SU-DHL-6 (cell line): ENCODE data around the gene TMEM163.
"Not testable (repeated sequence)": the region's sequence is repeated elsewhere in the genome, so short reads cannot be mapped to it uniquely, and the experiment has no call there.

Source experiments
- H2AFZ ChIP-seq: fragments of 200-600 bp; sonication (generic); 2 replicates; pipeline ENCODE4 v1.6.1; 2014; ENCODE audit warnings: low read depth, mild to moderate bottlenecking, moderate library complexity, mixed read lengths, antibody characterized with exemption, low read length; ENCODE audit not compliant: severe bottlenecking
- H3F3A ChIP-seq: fragments of 200-600 bp; shearing (Covaris generic); 2 replicates; pipeline ENCODE4 v1.6.0; 2016; ENCODE audit warnings: antibody characterized with exemption, mild to moderate bottlenecking; ENCODE audit not compliant: insufficient read depth
- H3K27ac ChIP-seq: fragments of 200-600 bp; sonication (generic); 2 replicates; pipeline ENCODE4 v1.5.1; 2016; ENCODE audit warnings: low read depth, mild to moderate bottlenecking, low read length, moderate library complexity, mixed read lengths
- H3K27me3 ChIP-seq: fragments of 200-600 bp; sonication (generic), shearing (Covaris generic); 2 replicates; pipeline ENCODE4 v1.6.0; 2014; ENCODE audit warnings: mild to moderate bottlenecking, low read length
- H3K36me3 ChIP-seq: fragments of 200-600 bp; sonication (generic); 2 replicates; pipeline ENCODE4 v1.6.1; 2014; ENCODE audit warnings: mild to moderate bottlenecking, low read length, mixed read lengths
- H3K4me2 ChIP-seq: fragments of 300-600, 200-600 bp; shearing (Covaris generic), sonication (generic); 2 replicates; pipeline ENCODE4 v1.6.0; 2014; ENCODE audit warnings: low read length, low read depth, mild to moderate bottlenecking; ENCODE audit not compliant: poor library complexity, severe bottlenecking
- H3K4me3 ChIP-seq: fragments of 200-600 bp; sonication (generic); 2 replicates; pipeline ENCODE4 v1.5.1; 2014; ENCODE audit warnings: antibody characterized with exemption, low read length, mild to moderate bottlenecking, mixed read lengths; ENCODE audit not compliant: insufficient read depth, poor library complexity, severe bottlenecking
- H3K79me2 ChIP-seq: fragments of 200-600 bp; sonication (generic); 2 replicates; pipeline ENCODE4 v1.6.1; 2014; ENCODE audit warnings: mild to moderate bottlenecking, low read length, moderate library complexity; ENCODE audit not compliant: insufficient read depth
- H3K9ac ChIP-seq: fragments of 200-600 bp; sonication (generic); 2 replicates; pipeline ENCODE4 v1.7.0; 2014; ENCODE audit warnings: mild to moderate bottlenecking, low read length
- H3K9me2 ChIP-seq: fragments of 200-600 bp; sonication (generic); replicated peaks from 2 replicates; pipeline ENCODE4 v1.6.1; 2014; ENCODE audit warnings: low read length; ENCODE audit not compliant: insufficient read depth
- H3K9me3 ChIP-seq: fragments of 200-600 bp; sonication (generic); 2 replicates; pipeline ENCODE4 v1.6.1; 2014; ENCODE audit warnings: low read length, mixed read lengths; ENCODE audit not compliant: insufficient read depth
- H4K20me1 ChIP-seq: fragments of 200-600 bp; sonication (generic); 2 replicates; pipeline ENCODE4 v1.6.1; 2014; ENCODE audit warnings: low read depth, mild to moderate bottlenecking, antibody characterized with exemption, low read length, moderate library complexity, mixed read lengths
- CTCF ChIP-seq: fragments of 200-600 bp; sonication (generic); IDR thresholded peaks from one replicate; pipeline ENCODE4 v1.5.1; 2017; ENCODE audit warnings: antibody characterized with exemption, mild to moderate bottlenecking, low read length, moderate library complexity; ENCODE audit not compliant: insufficient read depth, poor library complexity, severe bottlenecking
- EZH2phosphoT487 ChIP-seq: fragments of 200-600 bp; sonication (generic), shearing (Covaris generic); conservative IDR thresholded peaks from 2 replicates; pipeline ENCODE4 v1.6.1; 2018; ENCODE audit warnings: mild to moderate bottlenecking, antibody characterized with exemption, low read length, moderate library complexity, mixed read lengths

TMEM163 gene

DNA sequence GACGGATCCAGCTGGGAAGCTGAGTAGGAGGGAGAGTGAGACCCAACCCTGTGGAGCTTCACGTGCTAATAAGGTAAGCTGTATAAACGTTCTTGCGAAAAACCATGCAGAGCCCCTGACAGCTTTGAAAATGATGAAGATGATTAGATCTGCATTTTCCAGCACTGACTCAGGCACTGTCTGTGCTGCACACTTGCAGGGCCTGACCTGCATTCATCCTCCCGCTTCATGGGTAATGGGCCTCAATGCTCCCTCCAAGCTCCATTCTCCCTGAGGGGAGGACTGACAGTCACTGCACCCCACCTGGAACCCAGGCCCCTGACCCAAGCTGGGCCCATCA is 205.4 kb downstream of the TMEM163 start:
- no peaks in the 10 kb centered on the region for H3K9me2 ChIP-seq

DNA sequence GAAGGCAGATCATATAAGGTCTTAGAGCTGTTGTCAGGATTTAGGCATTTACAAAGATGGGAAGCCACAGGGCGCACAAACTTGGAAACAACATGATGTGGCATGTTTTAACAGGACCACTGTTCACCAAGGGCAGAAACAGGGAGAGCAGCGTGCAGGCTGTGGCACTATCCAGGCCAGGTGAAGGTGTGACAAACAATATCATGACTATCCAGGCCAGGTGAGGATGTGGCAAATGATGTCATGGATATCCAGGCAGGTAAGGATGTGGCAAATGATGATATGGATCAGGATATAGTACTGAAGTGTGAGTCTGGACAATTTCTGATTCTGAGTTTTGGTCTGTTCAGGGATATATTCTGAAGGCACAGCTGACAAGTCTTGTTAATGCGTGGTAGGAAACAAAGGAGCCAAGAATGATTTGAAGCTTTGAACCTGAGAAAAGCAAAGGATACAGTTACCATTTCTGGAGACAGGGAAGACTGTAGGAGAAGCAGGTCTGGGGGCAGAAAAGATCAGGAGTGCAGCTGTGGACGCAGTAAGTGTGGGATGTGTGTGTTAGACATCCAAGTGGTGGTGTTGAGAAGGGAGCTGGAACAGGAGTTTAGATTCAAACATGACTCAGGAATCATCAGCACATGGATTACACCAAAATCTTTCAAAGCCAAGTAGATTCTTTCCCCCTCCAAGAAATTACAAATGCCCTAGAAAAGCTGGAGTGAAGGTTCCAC is 205.9 kb downstream of the TMEM163 start:
- Histone ChIP-seq H3K9me2 (no peaks in the 10 kb centered on the region), H2AFZ (no peak overlapping the region), H3K36me3 (no peaks in the 10 kb centered on the region), H4K20me1 (no peaks in the 10 kb centered on the region), H3K27ac (no peak overlapping the region), H3K79me2 (no peaks in the 10 kb centered on the region), H3K4me2 (no peak overlapping the region), H3K9ac (no peak overlapping the region), H3K9me3 (no peaks in the 10 kb centered on the region), H3F3A (no peaks in the 10 kb centered on the region), H3K4me3 (no peak overlapping the region), H3K27me3 (no peaks in the 10 kb centered on the region)
- no peak for TF ChIP-seq EZH2phosphoT487

More for the DNA sequence above, 205.4 kb downstream of the TMEM163 start:
- Histone ChIP-seq H3K4me2 (no peak overlapping the region), H3K9ac (no peak overlapping the region), H3K27me3 (no peaks in the 10 kb centered on the region), H3F3A (no peaks in the 10 kb centered on the region), H2AFZ (no peak overlapping the region), H3K9me3 (no peaks in the 10 kb centered on the region), H3K27ac (no peak overlapping the region), H4K20me1 (no peaks in the 10 kb centered on the region), H3K4me3 (no peak overlapping the region), H3K79me2 (no peaks in the 10 kb centered on the region), H3K36me3 (no peaks in the 10 kb centered on the region)
- TF ChIP-seq CTCF (no peak), EZH2phosphoT487 (no peak)

DNA sequence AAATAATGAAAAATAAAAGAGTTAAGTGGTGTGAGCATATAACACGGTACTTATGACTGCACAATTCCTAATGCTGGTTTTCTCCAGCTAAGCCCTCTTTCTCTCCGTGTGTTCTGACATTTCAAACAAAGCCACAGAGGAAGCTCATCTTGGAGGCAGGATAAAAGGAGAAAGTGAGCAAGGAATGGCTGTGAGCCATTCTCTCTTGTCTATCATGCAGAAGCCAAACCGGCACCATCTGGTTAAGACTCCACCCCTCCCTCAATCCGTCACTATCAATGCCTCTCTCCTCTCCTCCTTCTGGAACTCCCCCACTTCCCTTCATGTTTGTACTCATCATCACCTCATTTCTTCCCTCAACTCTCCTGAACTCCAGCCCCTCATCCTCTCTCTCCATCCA is 210.4 kb downstream of the TMEM163 start:
- Histone ChIP-seq H3K36me3 (no peaks in the 10 kb centered on the region), H3K9me2 (no peaks in the 10 kb centered on the region), H3K9ac (no peak overlapping the region), H4K20me1 (no peaks in the 10 kb centered on the region), H3K9me3 (no peaks in the 10 kb centered on the region), H3K4me2 (no peak overlapping the region), H3F3A (no peaks in the 10 kb centered on the region), H3K79me2 (no peaks in the 10 kb centered on the region), H3K4me3 (no peak overlapping the region), H3K27me3 (no peaks in the 10 kb centered on the region), H3K27ac (no peak overlapping the region), H2AFZ (no peak overlapping the region)
- no peak for TF ChIP-seq EZH2phosphoT487
- TF ChIP-seq CTCF = no peak

- H3K4me3 ChIP-seq = no peak overlapping the region
- H3K9me3 ChIP-seq = no peaks in the 10 kb centered on the region
Measured at GRCh38 chr2:134507697-134508096, 211.1 kb downstream of the TMEM163 start.

DNA sequence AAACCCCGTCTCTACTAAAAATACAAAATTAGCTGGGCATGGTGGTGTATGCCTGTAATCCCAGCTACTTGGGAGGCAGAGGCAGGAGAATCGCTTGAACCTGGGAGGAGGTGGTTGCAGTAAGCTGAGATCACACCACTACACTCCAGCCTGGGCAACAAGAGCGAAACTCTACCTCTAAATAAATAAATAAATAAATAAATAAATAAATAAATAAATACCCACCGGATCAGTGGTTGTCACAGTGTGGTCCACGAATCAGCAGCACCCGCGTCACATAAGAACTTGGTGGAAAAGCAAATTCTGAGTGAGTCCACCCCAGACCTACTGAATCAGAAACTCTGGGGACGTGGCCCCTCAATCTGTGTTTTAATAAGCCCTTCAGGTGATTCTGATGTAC is 211.6 kb downstream of the TMEM163 start:
- not testable (repeated sequence) for H4K20me1 ChIP-seq, H3K4me3 ChIP-seq, H3K36me3 ChIP-seq, H3K4me2 ChIP-seq, H3K27ac ChIP-seq, H3K79me2 ChIP-seq, H3K9me2 ChIP-seq, H3K9ac ChIP-seq, H3K27me3 ChIP-seq, H3F3A ChIP-seq, H2AFZ ChIP-seq, H3K9me3 ChIP-seq

More at GRCh38 chr2:134507697-134508096, 211.1 kb downstream of the TMEM163 start:
- H3K36me3 ChIP-seq = no peaks in the 10 kb centered on the region
- no peaks in the 10 kb centered on the region for H3K27me3 ChIP-seq
- H3K27ac ChIP-seq = no peak overlapping the region
- no peaks in the 10 kb centered on the region for H4K20me1 ChIP-seq
- H3F3A ChIP-seq = no peaks in the 10 kb centered on the region
- no peak overlapping the region for H2AFZ ChIP-seq
- no peaks in the 10 kb centered on the region for H3K9me2 ChIP-seq
- H3K79me2 ChIP-seq = no peaks in the 10 kb centered on the region
- TF ChIP-seq CTCF = no peak
- no peak for TF ChIP-seq EZH2phosphoT487
- no peak overlapping the region for H3K4me2 ChIP-seq
- H3K9ac ChIP-seq = no peak overlapping the region
